AG04449 (cell line): ENCODE results near the gene HMHB1.

ENCODE experiments used
- CTCF ChIA-PET: fragments of 350-600 bp; formaldehyde crosslinking; extraction: SDS; loops from one replicate; lab custom pipeline; 2021; ENCODE audit warnings: antibody characterized with exemption; lab: Yijun Ruan, JAX
- POLR2A ChIA-PET: fragments of 400-600, 350-600 bp; formaldehyde crosslinking; extraction: SDS; loops from one replicate; lab custom pipeline; 2020; ENCODE audit warnings: antibody characterized with exemption, inconsistent platforms; lab: Yijun Ruan, JAX
- DNase-seq: peaks from one replicate; pipeline ENCODE4 v3.0.0-alpha.2; 2010; ENCODE audit warnings: low read depth, low spot score
- H3K4me3 ChIP-seq: 2 replicates; pipeline ENCODE4 v1.5.1; 2011; ENCODE audit warnings: low read depth, mild to moderate bottlenecking, control low read depth, low read length
- CTCF ChIP-seq: IDR thresholded peaks from one replicate; pipeline ENCODE4 v1.5.1; 2011; ENCODE audit warnings: mild to moderate bottlenecking, moderate library complexity, low read length, control low read depth, inconsistent platforms; ENCODE audit not compliant: insufficient read depth; ENCODE audit errors: missing control alignments

The HMHB1 gene

GRCh38 chr5:143865426-143866025, 53.6 kb downstream of the HMHB1 start:
- no peak for TF ChIP-seq CTCF
- ChIA-PET CTCF (no interaction called here), POLR2A (no interaction called here)
- DNase-seq, result no peak
- H3K4me3 ChIP-seq, result no peak overlapping the region
